ENCODE data around the gene PTPRM.

DNA sequence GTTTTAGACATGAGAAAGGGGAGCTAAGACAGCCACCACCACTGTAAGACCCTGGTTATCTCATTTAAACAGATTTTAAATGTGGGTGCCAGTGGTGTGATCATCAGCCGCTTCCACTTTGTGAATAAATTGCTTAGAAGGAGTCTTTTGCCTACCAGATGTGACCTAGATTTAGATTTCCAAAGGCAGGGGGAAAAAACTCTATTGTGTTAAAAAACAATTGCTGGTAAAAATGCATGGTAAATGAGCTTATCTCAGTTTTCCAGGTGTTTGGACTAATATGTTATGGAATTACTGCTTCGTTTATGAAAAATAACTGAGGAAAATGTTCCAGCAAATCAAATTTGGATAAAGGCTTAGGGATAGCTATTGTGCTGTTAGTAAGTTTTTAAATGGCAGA lies 575.8 kb downstream of the PTPRM start:
- TF ChIP-seq, protein P1, sequence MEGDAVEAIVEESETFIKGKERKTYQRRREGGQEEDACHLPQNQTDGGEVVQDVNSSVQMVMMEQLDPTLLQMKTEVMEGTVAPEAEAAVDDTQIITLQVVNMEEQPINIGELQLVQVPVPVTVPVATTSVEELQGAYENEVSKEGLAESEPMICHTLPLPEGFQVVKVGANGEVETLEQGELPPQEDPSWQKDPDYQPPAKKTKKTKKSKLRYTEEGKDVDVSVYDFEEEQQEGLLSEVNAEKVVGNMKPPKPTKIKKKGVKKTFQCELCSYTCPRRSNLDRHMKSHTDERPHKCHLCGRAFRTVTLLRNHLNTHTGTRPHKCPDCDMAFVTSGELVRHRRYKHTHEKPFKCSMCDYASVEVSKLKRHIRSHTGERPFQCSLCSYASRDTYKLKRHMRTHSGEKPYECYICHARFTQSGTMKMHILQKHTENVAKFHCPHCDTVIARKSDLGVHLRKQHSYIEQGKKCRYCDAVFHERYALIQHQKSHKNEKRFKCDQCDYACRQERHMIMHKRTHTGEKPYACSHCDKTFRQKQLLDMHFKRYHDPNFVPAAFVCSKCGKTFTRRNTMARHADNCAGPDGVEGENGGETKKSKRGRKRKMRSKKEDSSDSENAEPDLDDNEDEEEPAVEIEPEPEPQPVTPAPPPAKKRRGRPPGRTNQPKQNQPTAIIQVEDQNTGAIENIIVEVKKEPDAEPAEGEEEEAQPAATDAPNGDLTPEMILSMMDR (IDR thresholded peaks at IDR 0.05; ENCODE audit: borderline replicate concordance, extremely low read depth, low read length, poor library complexity, severe bottlenecking): no peak
- TF ChIP-seq EZH2 (IDR thresholded peaks at IDR 0.05; ENCODE audit: borderline replicate concordance, low read depth, low read length, severe bottlenecking): no peak

Data from DND-41 (cell line).